HepG2 (cell line): Measurements from ENCODE around the gene HMX1. TPM values are rescaled to one million over a fixed set of nuclear protein-coding genes. Genes with fewer than 3 reads are reported as not detected.

Experiments
- ATAC-seq: fragments of 200-7000 bp; cut with Tn5 transposase; 3 replicates; pipeline ENCODE4 v1.9.1; 2020; ENCODE audit warnings: mild to moderate bottlenecking, moderate library complexity
- BruUV-seq: library from RNA; stranded (reverse); fragments of 400-500 nt; replicated peaks from 2 replicates; lab custom pipeline; 2021; lab: Mats Ljungman, UMichigan
- CTCF ChIA-PET: fragments of 300-600 bp; formaldehyde crosslinking; extraction: SDS; loops from one replicate; lab custom pipeline; 2021; ENCODE audit warnings: low total read pairs, inconsistent platforms, low intra/inter-chr PET ratio; lab: Yijun Ruan, JAX
- POLR2A ChIA-PET: fragments of 350-600 bp; sonication (Branson Sonifier 250); formaldehyde crosslinking; loops from one replicate; lab custom pipeline; 2020; ENCODE audit warnings: antibody characterized with exemption, inconsistent platforms; lab: Yijun Ruan, JAX
- DNase-seq: peaks from one replicate; pipeline ENCODE4 v3.0.0-alpha.2; 2015; ENCODE audit warnings: low spot score
- FAIRE-seq: peaks from 3 replicates; lab custom pipeline; 2011; peaks lifted over from hg19 to GRCh38; lab: Jason Lieb, UNC
- H2AFZ ChIP-seq: one replicate; pipeline ENCODE4 v1.6.1; 2011; ENCODE audit warnings: low read length, inconsistent platforms
- H3K27ac ChIP-seq: fragments of 300-600 bp; 3 replicates; pipeline ENCODE4 v1.8.0; 2011; ENCODE audit warnings: mixed run types, mild to moderate bottlenecking, mixed read lengths, low read length, inconsistent platforms; ENCODE audit not compliant: insufficient read depth; ENCODE audit errors: extremely low read length
- H3K27me3 ChIP-seq, 2 experiments: fragments of 200-600 bp in 1 of 2; 2 replicates in 1 of 2; 3 replicates in 1 of 2; pipeline versions ENCODE4 v1.6.0 to v1.8.0; 2011; ENCODE audit warnings: low read length in 2 of 2, mild to moderate bottlenecking in 2 of 2, moderate library complexity in 2 of 2, inconsistent platforms in 1 of 2; ENCODE audit not compliant: insufficient read depth in 2 of 2, control insufficient read depth in 1 of 2
- H3K36me3 ChIP-seq, 2 experiments: fragments of 200-600 bp in 1 of 2; replicated peaks in 1 of 2; 2 replicates in 1 of 2; 3 replicates in 1 of 2; pipeline versions ENCODE4 v1.5.1 to v1.8.0; 2011; ENCODE audit warnings: low read length in 2 of 2, inconsistent platforms in 1 of 2; ENCODE audit not compliant: insufficient read depth in 2 of 2, control insufficient read depth in 1 of 2
- H3K4me1 ChIP-seq: 2 replicates; pipeline ENCODE4 v1.5.1; 2012; ENCODE audit warnings: low read length, inconsistent platforms; ENCODE audit not compliant: insufficient read depth
- H3K4me2 ChIP-seq: 2 replicates; pipeline ENCODE4 v1.6.0; 2011; ENCODE audit warnings: low read depth, low read length, inconsistent platforms
- H3K4me3 ChIP-seq, 3 experiments: fragments of 200-600 bp in 1 of 3; sonication (generic), shearing (Covaris generic) in 1 of 3; replicated peaks in 1 of 3; 2 replicates each; pipeline ENCODE4 v1.5.1; 2011 to 2016; ENCODE audit warnings: low read length in 3 of 3, inconsistent platforms in 2 of 3, low read depth in 2 of 3, mild to moderate bottlenecking in 2 of 3, control low read depth in 1 of 3, mixed read lengths in 1 of 3; ENCODE audit not compliant: insufficient read depth in 1 of 3
- H3K79me2 ChIP-seq: one replicate; pipeline ENCODE4 v1.6.1; 2011; ENCODE audit warnings: low read length, inconsistent platforms; ENCODE audit not compliant: insufficient read depth
- H3K9ac ChIP-seq: 2 replicates; pipeline ENCODE4 v1.6.0; 2011; ENCODE audit warnings: mild to moderate bottlenecking, low read depth, low read length, inconsistent platforms; ENCODE audit not compliant: insufficient read depth
- H3K9me3 ChIP-seq: 2 replicates; pipeline ENCODE4 v1.5.1; 2012; ENCODE audit warnings: mild to moderate bottlenecking, low read length
- H4K20me1 ChIP-seq: 2 replicates; pipeline ENCODE4 v1.6.0; 2011; ENCODE audit warnings: inconsistent platforms, mild to moderate bottlenecking, low read length, moderate library complexity; ENCODE audit not compliant: insufficient read depth
- CHD2 ChIP-seq: IDR thresholded peaks from 2 replicates; pipeline ENCODE4 v1.6.1; 2011; ENCODE audit warnings: low read depth, low read length, improper control_type of control experiment
- DR1 ChIP-seq: sonication (generic); formaldehyde crosslinking; IDR thresholded peaks from 2 replicates; pipeline ENCODE4 v1.8.0; 2021; ENCODE audit warnings: mild to moderate bottlenecking, missing genetic modification reagents, inconsistent platforms
- EHMT2 ChIP-seq: fragments of 200-600 bp; sonication (generic); IDR thresholded peaks from 2 replicates; pipeline ENCODE4 v1.7.0; 2017; ENCODE audit warnings: antibody characterized with exemption, low read depth, low read length, borderline replicate concordance
- HOXA5 ChIP-seq: sonication (generic); formaldehyde crosslinking; IDR thresholded peaks from 2 replicates; pipeline ENCODE4 v1.4.0; 2020; ENCODE audit warnings: missing genetic modification reagents
- NFE2L2 ChIP-seq: fragments of 150-350 bp; IDR thresholded peaks from 2 replicates; pipeline ENCODE4 v1.6.1; 2014; ENCODE audit warnings: low read length
- TEF ChIP-seq: sonication (generic); formaldehyde crosslinking; IDR thresholded peaks from 2 replicates; pipeline ENCODE4 v1.5.0; 2020; ENCODE audit warnings: missing genetic modification reagents
- TFDP2 ChIP-seq: sonication (generic); formaldehyde crosslinking; IDR thresholded peaks from 2 replicates; pipeline ENCODE4 v1.4.0; 2020; ENCODE audit warnings: missing genetic modification reagents
- ZBTB46 ChIP-seq: sonication (generic); formaldehyde crosslinking; IDR thresholded peaks from 2 replicates; pipeline ENCODE4 v1.4.0; 2020; ENCODE audit warnings: mild to moderate bottlenecking, missing genetic modification reagents, borderline replicate concordance
- ZBTB49 ChIP-seq: sonication (generic); formaldehyde crosslinking; IDR thresholded peaks from 2 replicates; pipeline ENCODE4 v1.4.0; 2020; ENCODE audit warnings: missing genetic modification reagents, borderline replicate concordance
- ZFP82 ChIP-seq: sonication (generic); formaldehyde crosslinking; IDR thresholded peaks from 2 replicates; pipeline ENCODE4 v1.5.1; 2020; ENCODE audit warnings: mild to moderate bottlenecking, missing genetic modification reagents, borderline replicate concordance
- ZNF234 ChIP-seq: sonication (generic); formaldehyde crosslinking; conservative IDR thresholded peaks from 2 replicates; pipeline ENCODE4 v1.5.1; 2020; ENCODE audit warnings: mild to moderate bottlenecking, missing genetic modification reagents
- ZNF749 ChIP-seq: sonication (generic); formaldehyde crosslinking; IDR thresholded peaks from 2 replicates; pipeline ENCODE4 v1.8.0; 2022; ENCODE audit warnings: mild to moderate bottlenecking, missing genetic modification reagents, moderate library complexity, borderline replicate concordance
- ZNF788 ChIP-seq: sonication (generic); formaldehyde crosslinking; IDR thresholded peaks from 2 replicates; pipeline ENCODE4 v1.5.0; 2020; ENCODE audit warnings: mild to moderate bottlenecking, missing genetic modification reagents, borderline replicate concordance
- ZNF841 ChIP-seq: sonication (generic); formaldehyde crosslinking; IDR thresholded peaks from 2 replicates; pipeline ENCODE4 v1.8.1; 2023; ENCODE audit warnings: missing genetic modification reagents, borderline replicate concordance
- ZSCAN31 ChIP-seq: sonication (generic); formaldehyde crosslinking; IDR thresholded peaks from 2 replicates; pipeline ENCODE4 v1.5.0; 2020; ENCODE audit warnings: low read depth, mild to moderate bottlenecking, missing genetic modification reagents
- WGBS: methylation state at CpG from one replicate; pipeline ENCODE4 v1.1.6; 2017; ENCODE audit warnings: low lambda C conversion rate; 5-methylcytosine and 5-hydroxymethylcytosine counted together
- in situ Hi-C: cut with HindIII; loops from 2 replicates; pipeline ENCODE4 v1.10.0; 2017; ENCODE audit warnings: low pct_unique_long_range_greater_than_20kb; ENCODE audit not compliant: extremely low pct_ligation_motif_present
- intact Hi-C: fragments of 100-400 bp; cut with micrococcal nuclease; formaldehyde crosslinking; loops from one replicate; pipeline ENCODE4 v1.10.0; 2022; ENCODE audit not compliant: unreplicated experiment
- polyA plus RNA-seq, 8 experiments: library from polyadenylated mRNA; depleted of rRNA in 3 of 8; stranded (reverse) in 7 of 8; unstranded in 1 of 8; fragments of >200 nt; fragmentation: Illumina TruSeq in 4 of 8; extraction: Trizol in 4 of 8; gene quantifications; 2 replicates each; pipeline versions ENCODE4 v1.2.1 to v1.2.3, GENCODE V29; 2011 to 2016; ENCODE audit warnings: low read depth in 4 of 8, missing spikeins in 1 of 8, mixed read lengths in 1 of 8; ENCODE audit not compliant: insufficient read depth in 1 of 8
- total RNA-seq, 5 experiments: library from RNA; depleted of rRNA; stranded (reverse); fragments of >200 nt; fragmentation: Illumina TruSeq; extraction: Trizol; gene quantifications; 2 replicates each; pipeline ENCODE4 v1.2.3, GENCODE V29; 2016; ENCODE audit warnings: low read depth in 1 of 5

Gene HMX1
- total and polyA plus RNA-seq, 2 of the 13 experiments (the other 11 are each of a cell fraction or from before 2014, with no cell fraction given), result not detected

- no peak for TF ChIP-seq ZBTB49 (CRISPR knock-in tag)
- no peak for TF ChIP-seq DR1 (CRISPR knock-in tag)
- TF ChIP-seq ZNF749 (CRISPR knock-in tag), result no peak
- TF ChIP-seq ZSCAN31, result no peak
- no peak for TF ChIP-seq NFE2L2
- TF ChIP-seq, all 625 proteins: peak for 0
These were observed 40.2 kb downstream of the HMX1 start (continued) for GRCh38 chr4:8831221-8832112.

GRCh38 chr4:8830611-8831200 lies 40.9 kb downstream of the HMX1 start:
- POLR2A ChIA-PET, result no interaction called here
- DNase-seq, result no peak
- no peak for TF ChIP-seq HOXA5 (CRISPR knock-in tag)
- TF ChIP-seq TFDP2 (CRISPR knock-in tag), result no peak
- no peak for TF ChIP-seq ZNF234 (CRISPR knock-in tag)
- no peak for TF ChIP-seq EHMT2
- TF ChIP-seq ZBTB46 (CRISPR knock-in tag), result no peak
- no peak for TF ChIP-seq TEF (CRISPR knock-in tag)
- no peak for TF ChIP-seq ZFP82 (CRISPR knock-in tag)
- no peak for TF ChIP-seq ZNF841 (CRISPR knock-in tag)
- TF ChIP-seq CHD2, result no peak
- no peak for TF ChIP-seq ZNF788

More at GRCh38 chr4:8830611-8831200, 40.9 kb downstream of the HMX1 start:
- ATAC-seq (no peak), FAIRE-seq (no peak)
- no peaks in the 10 kb centered on the region for H4K20me1 ChIP-seq
- no TSS peak for BruUV-seq
- H3K27ac ChIP-seq, result no peak overlapping the region
- H2AFZ ChIP-seq, result no peak overlapping the region
- H3K79me2 ChIP-seq, result no peaks in the 10 kb centered on the region
- H3K4me3 ChIP-seq, result no peak overlapping the region
- 28% methylated on average over 11 of the region's 11 CpGs for WGBS
- H3K4me1 ChIP-seq, result no peaks in the 10 kb centered on the region
- no peaks in the 10 kb centered on the region for H3K36me3 ChIP-seq
- H3K9me3 ChIP-seq, result no peaks in the 10 kb centered on the region
- in situ Hi-C loops (no loop called here), intact Hi-C loops (no loop called here)
- H3K4me2 ChIP-seq, result no peak overlapping the region
- CTCF ChIA-PET, result no interaction called here
- H3K27me3 ChIP-seq, result peaks cover 3 to 25% of the 10 kb centered on the region in 2 experiments; a peak in 3 of 5 replicates
- H3K9ac ChIP-seq, result no peak overlapping the region
